Endodermal cell (in vitro differentiated cells): ENCODE results near the gene AQP12A. TPM values are rescaled to one million over a fixed set of nuclear protein-coding genes. Genes with fewer than 3 reads are reported as not detected.

Experiments
- DNase-seq: peaks from one replicate; pipeline ENCODE4 v3.0.0-alpha.2; 2017
- H3K27ac ChIP-seq: 2 replicates; pipeline ENCODE4 v1.5.1; 2013; ENCODE audit warnings: mild to moderate bottlenecking, low read depth, low read length, moderate library complexity
- H3K27me3 ChIP-seq: 2 replicates; pipeline ENCODE4 v1.6.1; 2013; ENCODE audit warnings: mild to moderate bottlenecking, low read length, moderate library complexity; ENCODE audit not compliant: insufficient read depth, control insufficient read depth, poor library complexity, severe bottlenecking
- H3K36me3 ChIP-seq: 2 replicates; pipeline ENCODE4 v1.7.0; 2013; ENCODE audit warnings: mild to moderate bottlenecking, low read length, moderate library complexity; ENCODE audit not compliant: control insufficient read depth, insufficient read depth
- H3K4me1 ChIP-seq: one replicate; pipeline ENCODE4 v1.7.0; 2013; ENCODE audit warnings: low read length; ENCODE audit not compliant: control insufficient read depth, insufficient read depth
- H3K4me3 ChIP-seq: 2 replicates; pipeline ENCODE4 v1.5.1; 2013; ENCODE audit warnings: mild to moderate bottlenecking, low read length, moderate library complexity
- H3K9ac ChIP-seq: 2 replicates; pipeline ENCODE4 v1.6.1; 2013; ENCODE audit warnings: mild to moderate bottlenecking, low read length, moderate library complexity; ENCODE audit not compliant: poor library complexity, severe bottlenecking; ENCODE audit errors: extremely low read depth
- H3K9me3 ChIP-seq: 2 replicates; pipeline ENCODE4 v1.6.1; 2013; ENCODE audit warnings: mild to moderate bottlenecking, low read length, moderate library complexity; ENCODE audit not compliant: control insufficient read depth
- H3K27ac Mint-ChIP-seq: 2 replicates; pipeline ENCODE4 v1.8.0; 2020; ENCODE audit warnings: mixed read lengths
- H3K27me3 Mint-ChIP-seq: 2 replicates; pipeline ENCODE4 v1.8.0; 2021; ENCODE audit warnings: mild to moderate bottlenecking, mixed read lengths; ENCODE audit not compliant: insufficient read depth
- H3K36me3 Mint-ChIP-seq: 2 replicates; pipeline ENCODE4 v1.8.0; 2020; ENCODE audit warnings: low read depth, mixed read lengths
- H3K4me1 Mint-ChIP-seq: 2 replicates; pipeline ENCODE4 v1.8.0; 2020; ENCODE audit warnings: mixed read lengths
- H3K4me3 Mint-ChIP-seq: 2 replicates; pipeline ENCODE4 v1.8.0; 2020; ENCODE audit warnings: mild to moderate bottlenecking, moderate library complexity, mixed read lengths
- H3K9me3 Mint-ChIP-seq: 2 replicates; pipeline ENCODE4 v1.8.0; 2020; ENCODE audit warnings: mild to moderate bottlenecking, mixed read lengths
- WGBS, 2 experiments: methylation state at CpG; one replicate each; pipeline versions ENCODE4 v1.1.5 to v1.1.7; 2013; ENCODE audit warnings: missing lambda C conversion rate in 2 of 2, mixed read lengths in 1 of 2; ENCODE audit not compliant: insufficient coverage in 1 of 2, insufficient read length in 1 of 2; 5-methylcytosine and 5-hydroxymethylcytosine counted together
- total RNA-seq, 2 donors: library from RNA; stranded (reverse); fragmentation: NEBNext Ultra II Directional in 1 of 2; extraction: Animal tissue kit (Norgen Biotek cat#: 25700) in 1 of 2; gene quantifications; 2 replicates in 1 of 2; 3 replicates in 1 of 2; pipeline ENCODE4 v1.2.1, GENCODE V29; 2021
- TF ChIP-seq, protein P1 (sequence below): fragments of 200-600 bp; sonication (generic); conservative IDR thresholded peaks from 2 replicates; pipeline ENCODE4 v1.5.0; 2021; ENCODE audit warnings: antibody characterized with exemption, mild to moderate bottlenecking

The AQP12A gene
- total RNA-seq, 2 donors from 2014 or later: not detected

DNA sequence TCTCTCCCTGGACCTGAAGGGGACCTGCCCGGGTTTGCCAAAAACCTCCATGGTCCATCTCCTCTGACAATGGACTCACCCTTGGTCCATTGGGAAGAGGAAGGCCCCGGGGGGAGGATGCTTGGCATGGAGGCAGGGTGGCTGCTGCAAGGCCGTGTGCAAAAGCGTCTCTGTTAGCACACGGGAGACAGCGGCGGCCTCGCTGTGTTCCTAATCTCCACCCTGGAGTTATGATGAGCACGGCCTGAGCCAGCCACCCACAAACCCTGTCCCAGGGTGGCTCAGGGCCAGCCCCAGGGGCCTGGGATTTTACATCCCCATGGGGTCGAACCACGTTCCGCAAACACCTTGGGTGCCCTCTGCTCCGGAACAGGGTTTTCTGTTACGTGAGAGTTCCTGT is 35.8 kb downstream of the AQP12A start:
- no peak overlapping the region for H3K27ac ChIP-seq
- no peaks in the 10 kb centered on the region for H3K27me3 ChIP-seq
- Mint-ChIP-seq H3K27ac (no peak overlapping the region), H3K9me3 (no peaks in the 10 kb centered on the region), H3K4me3 (no peak overlapping the region), H3K36me3 (no peaks in the 10 kb centered on the region), H3K27me3 (no peaks in the 10 kb centered on the region), H3K4me1 (no peaks in the 10 kb centered on the region)
- no peak overlapping the region for H3K4me3 ChIP-seq
- TF ChIP-seq, protein P1, sequence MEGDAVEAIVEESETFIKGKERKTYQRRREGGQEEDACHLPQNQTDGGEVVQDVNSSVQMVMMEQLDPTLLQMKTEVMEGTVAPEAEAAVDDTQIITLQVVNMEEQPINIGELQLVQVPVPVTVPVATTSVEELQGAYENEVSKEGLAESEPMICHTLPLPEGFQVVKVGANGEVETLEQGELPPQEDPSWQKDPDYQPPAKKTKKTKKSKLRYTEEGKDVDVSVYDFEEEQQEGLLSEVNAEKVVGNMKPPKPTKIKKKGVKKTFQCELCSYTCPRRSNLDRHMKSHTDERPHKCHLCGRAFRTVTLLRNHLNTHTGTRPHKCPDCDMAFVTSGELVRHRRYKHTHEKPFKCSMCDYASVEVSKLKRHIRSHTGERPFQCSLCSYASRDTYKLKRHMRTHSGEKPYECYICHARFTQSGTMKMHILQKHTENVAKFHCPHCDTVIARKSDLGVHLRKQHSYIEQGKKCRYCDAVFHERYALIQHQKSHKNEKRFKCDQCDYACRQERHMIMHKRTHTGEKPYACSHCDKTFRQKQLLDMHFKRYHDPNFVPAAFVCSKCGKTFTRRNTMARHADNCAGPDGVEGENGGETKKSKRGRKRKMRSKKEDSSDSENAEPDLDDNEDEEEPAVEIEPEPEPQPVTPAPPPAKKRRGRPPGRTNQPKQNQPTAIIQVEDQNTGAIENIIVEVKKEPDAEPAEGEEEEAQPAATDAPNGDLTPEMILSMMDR: no peak
- no peaks in the 10 kb centered on the region for H3K9me3 ChIP-seq
- H3K9ac ChIP-seq: no peak overlapping the region
- H3K4me1 ChIP-seq: no peaks in the 10 kb centered on the region
- WGBS, 2 experiments: 92 to 100% methylated on average over 5 to 14 of the region's 14 CpGs
- peaks cover 6% of the 10 kb centered on the region for H3K36me3 ChIP-seq
- no peak for DNase-seq

DNA sequence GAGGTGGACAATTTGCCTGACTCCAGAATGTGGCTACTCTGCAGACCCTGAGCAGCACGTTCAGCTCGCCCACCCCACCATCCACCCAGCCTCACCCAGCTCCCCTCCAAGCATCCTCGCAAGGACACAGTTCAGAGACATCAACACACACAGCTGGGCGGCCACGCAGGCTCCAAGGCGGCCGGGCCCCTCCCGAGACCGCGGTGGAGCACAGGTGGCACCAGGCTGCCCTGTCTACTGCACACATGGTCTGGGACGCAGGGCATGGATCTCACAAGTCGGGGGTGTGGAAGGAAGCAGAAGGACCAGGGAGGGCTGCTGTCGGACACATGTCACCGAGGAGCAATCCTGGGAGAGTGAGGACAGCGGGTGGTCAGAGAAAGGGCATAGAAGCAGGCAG is 36.2 kb downstream of the AQP12A start:
- no peaks in the 10 kb centered on the region for H3K9me3 Mint-ChIP-seq
- no peaks in the 10 kb centered on the region for H3K4me1 Mint-ChIP-seq
- H3K27ac Mint-ChIP-seq: peak overlapping the region; percentile 69
- H3K36me3 Mint-ChIP-seq: no peaks in the 10 kb centered on the region
- no peak overlapping the region for H3K9ac ChIP-seq
- no peak overlapping the region for H3K4me3 ChIP-seq
- H3K4me1 ChIP-seq: no peaks in the 10 kb centered on the region
- H3K9me3 ChIP-seq: no peaks in the 10 kb centered on the region
- no peak overlapping the region for H3K4me3 Mint-ChIP-seq
- no peaks in the 10 kb centered on the region for H3K27me3 Mint-ChIP-seq
- TF ChIP-seq, protein P1: no peak
- no peak for DNase-seq
- no peak overlapping the region for H3K27ac ChIP-seq
- 94 to 100% methylated on average over 8 to 15 of the region's 15 CpGs for WGBS, 2 experiments
- H3K36me3 ChIP-seq: peaks cover 6% of the 10 kb centered on the region
- no peaks in the 10 kb centered on the region for H3K27me3 ChIP-seq

DNA sequence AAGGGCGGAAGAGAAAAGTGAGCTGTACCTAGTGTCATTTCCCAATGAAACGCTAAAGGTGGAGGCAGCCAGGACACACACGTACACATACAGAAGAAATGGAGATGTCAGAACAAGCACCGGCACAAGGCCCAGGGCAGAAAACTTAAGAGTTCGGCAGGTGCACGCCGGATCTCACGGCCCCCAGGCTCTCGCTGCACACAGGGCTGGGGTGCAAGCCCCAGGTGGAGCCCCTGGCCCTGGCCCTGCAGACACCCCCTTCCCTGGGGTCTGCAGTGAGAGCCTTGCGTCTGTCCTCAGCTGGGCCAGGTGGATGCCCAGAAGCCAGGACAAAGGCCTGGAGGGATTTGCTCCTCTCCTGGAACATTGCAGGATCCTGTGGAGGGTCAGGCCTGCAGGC is 36.7 kb downstream of the AQP12A start:
- Histone ChIP-seq H3K27ac (no peak overlapping the region), H3K4me1 (no peaks in the 10 kb centered on the region), H3K9ac (no peak overlapping the region), H3K27me3 (no peaks in the 10 kb centered on the region), H3K36me3 (peaks cover 6% of the 10 kb centered on the region), H3K4me3 (no peak overlapping the region), H3K9me3 (no peaks in the 10 kb centered on the region)
- H3K9me3 Mint-ChIP-seq: no peaks in the 10 kb centered on the region
- no peaks in the 10 kb centered on the region for H3K4me1 Mint-ChIP-seq
- H3K27ac Mint-ChIP-seq: no peak overlapping the region
- 92 to 94% methylated on average over 6 to 10 of the region's 10 CpGs for WGBS, 2 experiments
- DNase-seq: no peak
- TF ChIP-seq, protein P1: no peak
- H3K36me3 Mint-ChIP-seq: no peaks in the 10 kb centered on the region
- no peaks in the 10 kb centered on the region for H3K27me3 Mint-ChIP-seq
- H3K4me3 Mint-ChIP-seq: no peak overlapping the region
